HG02852 (cell line): ENCODE measurements around the gene CCNY.

Experiments used
- ATAC-seq: cut with Tn5 transposase; IDR thresholded peaks from one replicate; pipeline ENCODE4 v1.9.1; 2021; ENCODE audit warnings: mild to moderate bottlenecking, moderate library complexity; ENCODE audit not compliant: unreplicated experiment

Gene CCNY

GRCh38 chr10:35545878-35546590, 209.7 kb downstream of the CCNY start:
- ATAC-seq, result no peak

- no peak for ATAC-seq
These were observed 210.5 kb downstream of the CCNY start for GRCh38 chr10:35546824-35547225.

GRCh38 chr10:35552650-35553342, 216.5 kb downstream of the CCNY start:
- no peak for ATAC-seq

GRCh38 chr10:35554036-35554435, 217.7 kb downstream of the CCNY start:
- ATAC-seq, result no peak

- ATAC-seq, result peak; percentile 79
These were observed 218.2 kb downstream of the CCNY start for GRCh38 chr10:35554461-35555056.

- no peak for ATAC-seq
These were observed 219.9 kb downstream of the CCNY start for GRCh38 chr10:35555962-35556930.

- no peak for ATAC-seq
These were observed 222.0 kb downstream of the CCNY start for GRCh38 chr10:35558276-35558675.

GRCh38 chr10:35559416-35559815, 223.1 kb downstream of the CCNY start:
- ATAC-seq, result no peak

- ATAC-seq, result no peak
These were observed 225.4 kb downstream of the CCNY start for GRCh38 chr10:35561715-35562114.

- no peak for ATAC-seq
These were observed 226.1 kb downstream of the CCNY start for GRCh38 chr10:35562427-35562826.

- ATAC-seq, result peak; percentile 66
These were observed 227.1 kb downstream of the CCNY start for GRCh38 chr10:35563261-35563891.

- ATAC-seq, result peak; percentile 64
These were observed 228.1 kb downstream of the CCNY start for GRCh38 chr10:35564341-35564968.

- no peak for ATAC-seq
These were observed 229.3 kb downstream of the CCNY start for GRCh38 chr10:35565602-35566081.

GRCh38 chr10:35567951-35568350, 231.6 kb downstream of the CCNY start:
- no peak for ATAC-seq

- no peak for ATAC-seq
These were observed 232.2 kb downstream of the CCNY start for GRCh38 chr10:35568483-35569015.

GRCh38 chr10:35569111-35569707, 232.9 kb downstream of the CCNY start:
- ATAC-seq, result no peak

GRCh38 chr10:35569836-35570235, 233.5 kb downstream of the CCNY start:
- ATAC-seq, result no peak

GRCh38 chr10:35570397-35570796, 234.1 kb downstream of the CCNY start:
- ATAC-seq, result no peak

- no peak for ATAC-seq
These were observed 236.3 kb downstream of the CCNY start for GRCh38 chr10:35572583-35572982.
